ENCODE data around the gene CSGALNACT2. TPM values are rescaled to one million over a fixed set of nuclear protein-coding genes. Genes with fewer than 3 reads are reported as not detected.

CSGALNACT2 gene
- total RNA-seq, 2 experiments from 2014 or later: 13.2 to 33.6 TPM

DNA sequence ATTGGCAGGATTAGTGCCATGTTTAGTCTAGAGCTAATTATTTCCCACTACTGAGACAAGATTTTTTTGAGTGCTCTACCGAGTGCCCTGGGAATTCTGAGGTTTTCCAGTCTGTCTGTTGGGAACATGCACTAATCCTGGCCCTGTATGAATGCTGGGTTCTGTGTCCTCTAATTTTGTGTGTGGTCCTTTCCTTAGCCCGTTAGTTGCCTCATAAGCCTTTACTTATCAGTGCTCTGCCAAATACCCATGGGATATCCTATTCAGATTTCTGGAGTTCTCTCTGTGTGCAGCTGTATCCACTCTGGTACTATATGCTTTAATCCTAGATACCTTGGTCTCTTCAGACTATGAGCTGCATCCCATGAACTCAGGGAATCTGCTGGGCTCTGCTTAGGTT, 13.1 kb downstream of the CSGALNACT2 start:
- H3K9me3 ChIP-seq (ENCODE audit: low read length): peaks cover 24% of the 10 kb centered on the region
- no peak overlapping the region for H3K27ac ChIP-seq (ENCODE audit: low read depth, low read length, poor library complexity, severe bottlenecking)
- peaks cover 8% of the 10 kb centered on the region for H3K4me1 ChIP-seq (ENCODE audit: insufficient read depth, low read length, poor library complexity, severe bottlenecking)
- H3K4me2 ChIP-seq (ENCODE audit: low read length): peak overlapping the region; percentile 34
- no peak overlapping the region for H3K4me3 ChIP-seq (ENCODE audit: low read depth, low read length, poor library complexity, severe bottlenecking)
- peaks cover 28% of the 10 kb centered on the region for H3K36me3 ChIP-seq (ENCODE audit: insufficient read depth, low read length)
- intact Hi-C loops (cut with micrococcal nuclease; ENCODE audit: unreplicated experiment): no loop called here
- TF ChIP-seq EZH2phosphoT487 (IDR thresholded peaks at IDR 0.05; ENCODE audit: borderline replicate concordance, low read depth, low read length): no peak
- TF ChIP-seq, protein P1, sequence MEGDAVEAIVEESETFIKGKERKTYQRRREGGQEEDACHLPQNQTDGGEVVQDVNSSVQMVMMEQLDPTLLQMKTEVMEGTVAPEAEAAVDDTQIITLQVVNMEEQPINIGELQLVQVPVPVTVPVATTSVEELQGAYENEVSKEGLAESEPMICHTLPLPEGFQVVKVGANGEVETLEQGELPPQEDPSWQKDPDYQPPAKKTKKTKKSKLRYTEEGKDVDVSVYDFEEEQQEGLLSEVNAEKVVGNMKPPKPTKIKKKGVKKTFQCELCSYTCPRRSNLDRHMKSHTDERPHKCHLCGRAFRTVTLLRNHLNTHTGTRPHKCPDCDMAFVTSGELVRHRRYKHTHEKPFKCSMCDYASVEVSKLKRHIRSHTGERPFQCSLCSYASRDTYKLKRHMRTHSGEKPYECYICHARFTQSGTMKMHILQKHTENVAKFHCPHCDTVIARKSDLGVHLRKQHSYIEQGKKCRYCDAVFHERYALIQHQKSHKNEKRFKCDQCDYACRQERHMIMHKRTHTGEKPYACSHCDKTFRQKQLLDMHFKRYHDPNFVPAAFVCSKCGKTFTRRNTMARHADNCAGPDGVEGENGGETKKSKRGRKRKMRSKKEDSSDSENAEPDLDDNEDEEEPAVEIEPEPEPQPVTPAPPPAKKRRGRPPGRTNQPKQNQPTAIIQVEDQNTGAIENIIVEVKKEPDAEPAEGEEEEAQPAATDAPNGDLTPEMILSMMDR (conservative IDR thresholded peaks at IDR 0.05; ENCODE audit: low read length): no peak
- CTCF ChIA-PET (ENCODE audit: unreplicated experiment): no interaction called here
- no peak overlapping the region for H2AFZ ChIP-seq (ENCODE audit: low read length)
- H4K20me1 ChIP-seq (ENCODE audit: insufficient read depth, low read length): peaks cover 14% of the 10 kb centered on the region; the same call in 1 of the 2 replicates
- no TSS peak for BruUV-seq (replicated peaks)
- no peak for DNase-seq (ENCODE audit: low spot score)
- H3K79me2 ChIP-seq (ENCODE audit: insufficient read depth, low read depth, low read length): peaks cover 99% of the 10 kb centered on the region
- H3K9me2 ChIP-seq (ENCODE audit: insufficient read depth, low read length): no peaks in the 10 kb centered on the region
- POLR2A ChIA-PET: interaction anchor here (0.6 to 2.0 kb wide), 10 partner anchors 10 to 1855 kb away, joined by 3 to 9 read pairs (median 4); partner anchors contain the start of gene CSGALNACT2

DNA sequence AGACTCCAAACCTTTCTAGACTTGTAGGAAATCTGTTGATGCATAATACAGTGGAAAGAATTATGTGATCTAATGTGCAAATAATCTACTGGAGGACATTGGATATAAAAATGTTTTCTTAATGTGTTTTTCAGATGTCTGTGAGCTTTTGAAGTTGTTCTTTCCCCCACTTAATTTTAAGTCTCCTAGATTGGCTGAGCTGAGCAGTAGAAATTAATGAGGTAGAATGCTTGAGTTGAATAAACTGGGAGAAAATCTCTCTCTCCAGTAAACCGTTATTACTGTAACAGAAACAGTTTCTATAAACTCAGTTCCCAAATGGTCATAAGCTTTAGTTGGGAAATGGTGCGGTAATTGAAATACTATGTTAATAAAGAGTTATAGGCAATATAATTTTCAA, 15.7 kb downstream of the CSGALNACT2 start:
- peaks cover 14% of the 10 kb centered on the region; the same call in 1 of the 2 replicates for H4K20me1 ChIP-seq (ENCODE audit: insufficient read depth, low read length)
- intact Hi-C loops (cut with micrococcal nuclease; ENCODE audit: unreplicated experiment): no loop called here
- H3K36me3 ChIP-seq (ENCODE audit: insufficient read depth, low read length): peaks cover 15% of the 10 kb centered on the region; the same call in 1 of the 2 replicates
- CTCF ChIA-PET (ENCODE audit: unreplicated experiment): no interaction called here
- POLR2A ChIA-PET: interaction anchor here (1.6 kb wide), 1 partner anchor 14 kb away, joined by 6 read pairs; no protein-coding TSS in a partner anchor
- DNase-seq (ENCODE audit: low spot score): no peak
- peaks cover 8% of the 10 kb centered on the region for H3K4me1 ChIP-seq (ENCODE audit: insufficient read depth, low read length, poor library complexity, severe bottlenecking)
- TF ChIP-seq, protein P1 (conservative IDR thresholded peaks at IDR 0.05; ENCODE audit: low read length): no peak
- BruUV-seq (replicated peaks): no TSS peak
- H2AFZ ChIP-seq (ENCODE audit: low read length): no peak overlapping the region
- no peak overlapping the region for H3K4me3 ChIP-seq (ENCODE audit: low read depth, low read length, poor library complexity, severe bottlenecking)
- peaks cover 6% of the 10 kb centered on the region; the same call in 1 of the 2 replicates for H3K9me3 ChIP-seq (ENCODE audit: low read length)
- H3K27ac ChIP-seq (ENCODE audit: low read depth, low read length, poor library complexity, severe bottlenecking): no peak overlapping the region
- no peak overlapping the region for H3K4me2 ChIP-seq (ENCODE audit: low read length)
- peaks cover 96% of the 10 kb centered on the region for H3K79me2 ChIP-seq (ENCODE audit: insufficient read depth, low read depth, low read length)
- no peaks in the 10 kb centered on the region for H3K9me2 ChIP-seq (ENCODE audit: insufficient read depth, low read length)

DNA sequence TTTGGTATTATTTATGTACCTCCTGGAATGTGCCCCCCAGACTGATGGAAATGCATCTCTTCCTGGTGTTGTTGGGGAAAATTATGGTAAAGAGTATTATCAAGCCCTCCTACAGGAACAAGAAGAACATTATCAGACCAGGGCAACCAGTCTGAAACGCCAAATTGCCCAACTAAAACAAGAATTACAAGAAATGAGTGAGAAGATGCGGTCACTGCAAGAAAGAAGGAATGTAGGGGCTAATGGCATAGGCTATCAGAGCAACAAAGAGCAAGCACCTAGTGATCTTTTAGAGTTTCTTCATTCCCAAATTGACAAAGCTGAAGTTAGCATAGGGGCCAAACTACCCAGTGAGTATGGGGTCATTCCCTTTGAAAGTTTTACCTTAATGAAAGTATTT, 17.0 kb downstream of the CSGALNACT2 start:
- Histone ChIP-seq H3K9me2 (ENCODE audit: insufficient read depth, low read length) (no peaks in the 10 kb centered on the region), H3K36me3 (ENCODE audit: insufficient read depth, low read length) (peaks cover 20% of the 10 kb centered on the region), H4K20me1 (ENCODE audit: insufficient read depth, low read length) (peaks cover 14% of the 10 kb centered on the region; the same call in 1 of the 2 replicates), H3K4me3 (ENCODE audit: low read depth, low read length, poor library complexity, severe bottlenecking) (no peak overlapping the region), H3K9me3 (ENCODE audit: low read length) (no peaks in the 10 kb centered on the region), H3K79me2 (ENCODE audit: insufficient read depth, low read depth, low read length) (peaks cover 96% of the 10 kb centered on the region), H3K4me2 (ENCODE audit: low read length) (no peak overlapping the region), H3K27ac (ENCODE audit: low read depth, low read length, poor library complexity, severe bottlenecking) (no peak overlapping the region), H2AFZ (ENCODE audit: low read length) (no peak overlapping the region), H3K4me1 (ENCODE audit: insufficient read depth, low read length, poor library complexity, severe bottlenecking) (peaks cover 8% of the 10 kb centered on the region)
- TF ChIP-seq, protein P1 (conservative IDR thresholded peaks at IDR 0.05; ENCODE audit: low read length): no peak
- TF ChIP-seq EZH2phosphoT487 (IDR thresholded peaks at IDR 0.05; ENCODE audit: borderline replicate concordance, low read depth, low read length): no peak
- ChIA-PET POLR2A (interaction anchor here (1.3 to 1.6 kb wide), 2 partner anchors 10 to 16 kb away, joined by 5 to 6 read pairs; no protein-coding TSS in a partner anchor), CTCF (ENCODE audit: unreplicated experiment) (no interaction called here)
- intact Hi-C loops (cut with micrococcal nuclease; ENCODE audit: unreplicated experiment): no loop called here
- no peak for DNase-seq (ENCODE audit: low spot score)
- TSS peak; percentile 36 for BruUV-seq (replicated peaks)
